ENCODE measurements around the gene IL1RAPL2. TPM values are rescaled to one million over a fixed set of nuclear protein-coding genes. Genes with fewer than 3 reads are reported as not detected.
"Not testable (repeated sequence)": the region's sequence is repeated elsewhere in the genome, so short reads cannot be mapped to it uniquely, and the experiment has no call there.

The IL1RAPL2 gene
- polyA plus RNA-seq, 3 donors: 1.1 to 1.5 (median 1.3) TPM

GRCh38 chrX:105211066-105211575 lies 645.1 kb downstream of the IL1RAPL2 start:
- DNase-seq (ENCODE audit: extremely low read depth in 1 of 11, low read depth in 9 of 11, low spot score in 4 of 11): no peak

GRCh38 chrX:105219454-105220401 lies 653.7 kb downstream of the IL1RAPL2 start:
- DNase-seq (ENCODE audit: extremely low read depth in 1 of 11, low read depth in 9 of 11, low spot score in 4 of 11): no peak

- DNase-seq (ENCODE audit: extremely low read depth in 1 of 11, low read depth in 9 of 11, low spot score in 4 of 11): no peak
These were observed 654.6 kb downstream of the IL1RAPL2 start, which contains the start of gene TEX13A for GRCh38 chrX:105220636-105221035. TEX13A (minus strand) TSS chrX:105220694; CDS start chrX:105220397, 297 bp downstream.

- no peak for DNase-seq (ENCODE audit: extremely low read depth in 1 of 11, low read depth in 9 of 11, low spot score in 4 of 11)
These were observed 655.4 kb downstream of the IL1RAPL2 start for GRCh38 chrX:105221374-105221773.

- DNase-seq (ENCODE audit: extremely low read depth in 1 of 11, low read depth in 9 of 11, low spot score in 4 of 11): no peak
These were observed 660.5 kb downstream of the IL1RAPL2 start for GRCh38 chrX:105226499-105226898.

- DNase-seq (ENCODE audit: extremely low read depth in 1 of 11, low read depth in 9 of 11, low spot score in 4 of 11): no peak
These were observed 662.6 kb downstream of the IL1RAPL2 start for GRCh38 chrX:105228602-105229001.

- DNase-seq (ENCODE audit: extremely low read depth in 1 of 11, low read depth in 9 of 11, low spot score in 4 of 11): no peak
These were observed 663.1 kb downstream of the IL1RAPL2 start for GRCh38 chrX:105229146-105229545.

GRCh38 chrX:105237407-105237806 lies 671.4 kb downstream of the IL1RAPL2 start:
- DNase-seq (ENCODE audit: extremely low read depth in 1 of 11, low read depth in 9 of 11, low spot score in 4 of 11): not testable (repeated sequence)

- DNase-seq (ENCODE audit: extremely low read depth in 1 of 11, low read depth in 9 of 11, low spot score in 4 of 11): no peak
These were observed 675.1 kb downstream of the IL1RAPL2 start for GRCh38 chrX:105241056-105241455.

GRCh38 chrX:105260291-105261043 lies 694.5 kb downstream of the IL1RAPL2 start:
- no peak for DNase-seq (ENCODE audit: extremely low read depth in 1 of 11, low read depth in 9 of 11, low spot score in 4 of 11)

- DNase-seq (ENCODE audit: extremely low read depth in 1 of 11, low read depth in 9 of 11, low spot score in 4 of 11): no peak
These were observed 697.2 kb downstream of the IL1RAPL2 start for GRCh38 chrX:105263171-105263570.

- DNase-seq (ENCODE audit: extremely low read depth in 1 of 11, low read depth in 9 of 11, low spot score in 4 of 11): no peak
These were observed 697.8 kb downstream of the IL1RAPL2 start for GRCh38 chrX:105263801-105264200.

- DNase-seq (ENCODE audit: extremely low read depth in 1 of 11, low read depth in 9 of 11, low spot score in 4 of 11): peak in 6 of 11 donors; percentile 1 to 22 (median 10)
These were observed 699.1 kb downstream of the IL1RAPL2 start for GRCh38 chrX:105265093-105265492.

GRCh38 chrX:105266456-105266855 lies 700.5 kb downstream of the IL1RAPL2 start:
- DNase-seq (ENCODE audit: extremely low read depth in 1 of 11, low read depth in 9 of 11, low spot score in 4 of 11): no peak

- DNase-seq (ENCODE audit: extremely low read depth in 1 of 11, low read depth in 9 of 11, low spot score in 4 of 11): no peak
These were observed 701.2 kb downstream of the IL1RAPL2 start for GRCh38 chrX:105267167-105267566.

GRCh38 chrX:105269386-105269785 lies 703.4 kb downstream of the IL1RAPL2 start:
- no peak for DNase-seq (ENCODE audit: extremely low read depth in 1 of 11, low read depth in 9 of 11, low spot score in 4 of 11)

GRCh38 chrX:105273326-105273725 lies 707.3 kb downstream of the IL1RAPL2 start:
- no peak for DNase-seq (ENCODE audit: extremely low read depth in 1 of 11, low read depth in 9 of 11, low spot score in 4 of 11)

- DNase-seq (ENCODE audit: extremely low read depth in 1 of 11, low read depth in 9 of 11, low spot score in 4 of 11): no peak
These were observed 708.1 kb downstream of the IL1RAPL2 start for GRCh38 chrX:105274091-105274490.

GRCh38 chrX:105277132-105277531 lies 711.1 kb downstream of the IL1RAPL2 start:
- no peak for DNase-seq (ENCODE audit: extremely low read depth in 1 of 11, low read depth in 9 of 11, low spot score in 4 of 11)

- no peak for DNase-seq (ENCODE audit: extremely low read depth in 1 of 11, low read depth in 9 of 11, low spot score in 4 of 11)
These were observed 716.1 kb downstream of the IL1RAPL2 start for GRCh38 chrX:105282077-105282476.
